LNCaP clone FGC (cell line): ENCODE results near the gene TRIM16.

Source experiments
- DNase-seq: peaks from one replicate; pipeline ENCODE4 v3.0.0-alpha.2; 2011; ENCODE audit warnings: low read depth
- H3K4me3 ChIP-seq: 2 replicates; pipeline ENCODE4 v1.5.1; 2011; ENCODE audit warnings: mild to moderate bottlenecking, low read depth, low read length, control low read depth
- TF ChIP-seq, protein P1 (sequence below): IDR thresholded peaks from 2 replicates; pipeline ENCODE4 v1.5.1; 2012; ENCODE audit warnings: mild to moderate bottlenecking; ENCODE audit not compliant: control insufficient read depth, insufficient read depth; ENCODE audit errors: extremely low read depth

The TRIM16 gene

DNA sequence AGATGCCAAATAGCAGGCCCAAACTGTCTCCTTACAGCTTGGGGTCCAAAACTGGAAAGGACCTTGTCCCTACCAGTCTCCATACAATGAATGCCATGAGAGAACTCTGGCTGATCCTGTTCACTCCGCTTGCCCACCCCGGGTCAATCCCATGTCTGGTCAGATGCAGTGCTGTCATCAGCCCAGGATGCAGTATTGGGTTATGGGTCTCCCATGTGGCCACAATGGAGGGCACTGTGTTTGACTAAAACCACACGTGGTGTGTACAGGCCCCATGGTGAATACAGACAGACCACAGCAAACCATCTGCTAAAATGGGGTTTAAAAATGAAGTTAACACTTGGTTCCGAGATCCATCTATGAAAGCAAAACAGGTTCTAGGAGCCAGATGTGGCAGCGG, 20.4 kb downstream of the TRIM16 start:
- no peak overlapping the region for H3K4me3 ChIP-seq
- TF ChIP-seq, protein P1, sequence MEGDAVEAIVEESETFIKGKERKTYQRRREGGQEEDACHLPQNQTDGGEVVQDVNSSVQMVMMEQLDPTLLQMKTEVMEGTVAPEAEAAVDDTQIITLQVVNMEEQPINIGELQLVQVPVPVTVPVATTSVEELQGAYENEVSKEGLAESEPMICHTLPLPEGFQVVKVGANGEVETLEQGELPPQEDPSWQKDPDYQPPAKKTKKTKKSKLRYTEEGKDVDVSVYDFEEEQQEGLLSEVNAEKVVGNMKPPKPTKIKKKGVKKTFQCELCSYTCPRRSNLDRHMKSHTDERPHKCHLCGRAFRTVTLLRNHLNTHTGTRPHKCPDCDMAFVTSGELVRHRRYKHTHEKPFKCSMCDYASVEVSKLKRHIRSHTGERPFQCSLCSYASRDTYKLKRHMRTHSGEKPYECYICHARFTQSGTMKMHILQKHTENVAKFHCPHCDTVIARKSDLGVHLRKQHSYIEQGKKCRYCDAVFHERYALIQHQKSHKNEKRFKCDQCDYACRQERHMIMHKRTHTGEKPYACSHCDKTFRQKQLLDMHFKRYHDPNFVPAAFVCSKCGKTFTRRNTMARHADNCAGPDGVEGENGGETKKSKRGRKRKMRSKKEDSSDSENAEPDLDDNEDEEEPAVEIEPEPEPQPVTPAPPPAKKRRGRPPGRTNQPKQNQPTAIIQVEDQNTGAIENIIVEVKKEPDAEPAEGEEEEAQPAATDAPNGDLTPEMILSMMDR, result no peak
- DNase-seq, result no peak

DNA sequence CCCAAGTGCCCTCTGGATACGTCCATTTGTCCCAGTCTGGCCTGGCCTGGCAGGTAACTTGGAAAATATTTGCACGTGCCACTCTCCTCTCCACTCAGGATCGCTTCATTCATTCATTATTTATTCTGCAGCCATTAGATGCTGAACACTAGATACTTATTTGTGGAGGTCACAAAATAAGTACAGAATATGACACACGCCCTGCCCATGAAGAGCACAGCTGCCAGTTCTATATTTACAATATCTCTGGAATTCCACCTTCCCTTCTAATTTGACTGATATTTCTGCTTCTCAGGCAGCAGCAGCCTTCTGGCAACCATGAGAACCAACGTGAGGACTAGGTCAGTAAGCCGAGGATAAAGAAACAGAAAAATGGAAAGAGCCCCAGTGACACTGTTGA, 20.9 kb downstream of the TRIM16 start:
- TF ChIP-seq, protein P1, result no peak
- no peak for DNase-seq
- H3K4me3 ChIP-seq, result no peak overlapping the region

- TF ChIP-seq, protein P1, result no peak
- no peak for DNase-seq
- H3K4me3 ChIP-seq, result no peak overlapping the region
These were observed 21.4 kb downstream of the TRIM16 start for GRCh38 chr17:15662681-15663080.

DNA sequence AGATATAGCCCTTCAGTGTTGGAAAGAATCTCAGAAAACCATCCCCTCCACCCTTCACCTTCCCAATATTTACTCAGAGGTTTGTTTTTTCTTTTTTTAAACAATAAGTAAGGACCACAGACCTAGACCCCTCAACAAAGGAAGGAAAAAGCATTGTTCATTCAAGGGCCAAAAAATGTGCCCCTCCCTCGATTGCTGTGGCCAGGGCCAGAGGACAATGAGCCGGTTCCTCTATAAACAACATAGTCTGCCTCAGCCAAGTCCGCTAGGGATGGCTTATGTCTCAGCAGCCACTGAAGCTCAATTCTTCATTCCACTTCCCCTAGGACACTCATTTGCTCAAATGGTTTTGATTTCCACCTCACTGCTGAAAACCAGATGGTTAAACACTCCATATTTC, 24.0 kb downstream of the TRIM16 start:
- TF ChIP-seq, protein P1, result no peak
- DNase-seq, result no peak
- H3K4me3 ChIP-seq, result no peak overlapping the region

DNA sequence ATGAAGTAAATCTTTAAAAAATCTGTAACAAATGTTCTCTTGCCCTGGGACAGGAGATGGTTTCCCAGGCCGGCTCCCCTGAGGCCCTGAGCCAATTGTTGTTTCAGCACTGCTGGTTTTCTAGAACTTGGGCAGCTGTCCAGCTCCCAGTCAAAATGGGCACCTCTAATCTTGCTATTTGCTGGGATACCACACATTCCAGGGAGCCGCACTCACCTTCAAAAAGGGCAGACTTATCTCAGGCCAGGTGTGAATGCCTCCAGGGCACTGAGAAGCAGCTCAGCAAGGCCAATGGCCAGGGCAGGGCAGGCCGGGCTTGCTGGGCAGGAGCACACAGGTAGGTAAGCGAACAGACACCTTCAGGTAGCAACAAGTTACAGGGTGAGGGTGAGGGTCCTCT, 24.4 kb downstream of the TRIM16 start:
- no peak overlapping the region for H3K4me3 ChIP-seq
- no peak for DNase-seq
- TF ChIP-seq, protein P1, result no peak

GRCh38 chr17:15659236-15659635, 24.9 kb downstream of the TRIM16 start:
- no peak for DNase-seq
- TF ChIP-seq, protein P1, result no peak
- no peak overlapping the region for H3K4me3 ChIP-seq

- H3K4me3 ChIP-seq, result no peak overlapping the region
- no peak for DNase-seq
- TF ChIP-seq, protein P1, result no peak
These were observed 25.8 kb downstream of the TRIM16 start for GRCh38 chr17:15658296-15658695.
